ENCODE results near the gene ZNF549.

The ZNF549 gene

DNA sequence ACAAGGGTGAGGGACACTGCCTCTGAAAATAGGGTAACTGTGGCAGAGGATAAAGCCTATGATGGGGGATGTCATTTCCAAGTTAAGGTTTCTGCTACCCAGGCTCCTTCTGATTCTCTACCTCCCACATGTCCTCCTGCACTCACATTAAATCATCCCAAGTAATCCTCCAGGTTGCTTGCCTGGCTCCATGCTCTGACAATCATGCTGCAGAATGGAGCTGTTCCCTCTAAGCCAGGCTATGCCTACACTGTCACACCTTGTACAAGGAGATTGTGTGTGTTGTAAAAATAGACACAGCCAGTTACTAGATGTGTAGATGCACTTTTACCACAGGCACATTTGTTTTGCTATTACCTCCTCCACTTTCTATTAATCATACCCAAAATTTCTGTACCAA lies 43.6 kb downstream of the ZNF549 start:
- no peak for DNase-seq

DNA sequence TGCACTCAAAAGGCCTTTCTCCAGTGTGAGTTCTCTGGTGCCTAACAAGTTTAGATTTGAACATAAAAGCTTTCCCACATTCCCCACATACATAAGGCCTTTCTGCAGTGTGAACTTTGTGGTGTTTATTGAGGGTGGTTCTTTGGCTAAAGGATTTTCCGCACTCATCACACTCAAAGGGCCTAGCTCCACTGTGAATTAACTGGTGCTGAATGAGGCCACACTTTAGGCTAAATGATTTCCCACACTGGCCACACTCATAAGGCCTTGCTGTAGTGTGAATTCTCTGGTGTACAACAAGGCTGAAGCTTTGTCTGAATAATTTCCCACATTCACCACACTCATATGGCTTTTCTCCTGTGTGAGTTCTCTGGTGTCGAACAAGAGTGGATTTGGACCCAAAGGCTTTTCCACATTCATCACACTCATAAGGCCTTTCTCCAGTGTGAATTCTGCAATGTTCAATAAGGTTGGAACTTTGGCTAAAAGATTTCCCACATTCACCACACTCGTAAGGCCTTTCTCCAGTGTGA lies 45.3 kb downstream of the ZNF549 start:
- DNase-seq = no peak

GRCh38 chr19:57576661-57577060 lies 49.5 kb downstream of the ZNF549 start:
- no peak for DNase-seq

- peak; percentile 95 for DNase-seq
Observed at GRCh38 chr19:57578487-57579205, 51.5 kb downstream of the ZNF549 start, which contains the start of gene ZNF416. Gene ZNF416, minus strand, starts transcription at chr19:57578911. Its CDS starts 207 bp downstream, at chr19:57578704.

- DNase-seq = no peak
Observed at GRCh38 chr19:57583104-57583520, 56.0 kb downstream of the ZNF549 start.

GRCh38 chr19:57583521-57584416 lies 56.6 kb downstream of the ZNF549 start, which contains the start of gene ZIK1:
Gene ZIK1, plus strand, starts transcription at chr19:57584145. Its CDS starts 212 bp downstream, at chr19:57584357.
- DNase-seq = peak; percentile 75

GRCh38 chr19:57587529-57587928 lies 60.4 kb downstream of the ZNF549 start:
- no peak for DNase-seq

GRCh38 chr19:57599377-57599760 lies 72.2 kb downstream of the ZNF549 start:
- no peak for DNase-seq

GRCh38 chr19:57599761-57600383 lies 72.7 kb downstream of the ZNF549 start, which contains the start of gene ZNF530:
Gene ZNF530, plus strand, starts transcription at chr19:57599885. Its CDS starts 4,461 bp downstream, at chr19:57604346.
- DNase-seq = peak; percentile 69

DNA sequence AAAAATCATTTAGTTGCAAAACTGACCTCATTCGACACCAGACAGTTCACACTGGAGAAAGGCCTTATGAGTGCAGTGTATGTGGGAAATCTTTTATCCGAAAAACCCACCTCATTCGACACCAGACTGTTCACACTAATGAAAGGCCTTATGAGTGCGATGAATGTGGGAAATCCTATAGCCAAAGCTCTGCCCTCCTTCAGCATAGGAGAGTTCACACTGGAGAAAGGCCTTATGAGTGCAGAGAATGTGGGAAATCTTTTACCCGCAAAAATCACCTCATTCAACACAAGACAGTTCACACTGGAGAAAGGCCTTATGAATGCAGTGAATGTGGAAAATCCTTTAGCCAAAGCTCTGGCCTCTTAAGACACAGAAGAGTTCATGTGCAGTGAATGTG lies 79.8 kb downstream of the ZNF549 start:
- DNase-seq = no peak

Measured in effector CD4-positive, alpha-beta T cell (primary cell).